Activated CD4-positive, CD25-positive, alpha-beta regulatory T cell treated with anti-CD3 and anti-CD28 coated beads, Interleukin-2, amount 50 U/mL, for 72 hours (primary cell): ENCODE data around the gene EXOSC10.
A peak's percentile ranks its signal among the peaks of the same experiment; 100 is the strongest.

Experiments
- DNase-seq: peaks from one replicate; pipeline ENCODE4 v3.0.0; 2021

Gene EXOSC10

GRCh38 chr1:11099310-11100148 is at the start of gene EXOSC10:
TSS of gene EXOSC10 (minus strand) at chr1:11099869. CDS start at chr1:11099831, 38 bp downstream.
- DNase-seq: peak; percentile 96

DNA sequence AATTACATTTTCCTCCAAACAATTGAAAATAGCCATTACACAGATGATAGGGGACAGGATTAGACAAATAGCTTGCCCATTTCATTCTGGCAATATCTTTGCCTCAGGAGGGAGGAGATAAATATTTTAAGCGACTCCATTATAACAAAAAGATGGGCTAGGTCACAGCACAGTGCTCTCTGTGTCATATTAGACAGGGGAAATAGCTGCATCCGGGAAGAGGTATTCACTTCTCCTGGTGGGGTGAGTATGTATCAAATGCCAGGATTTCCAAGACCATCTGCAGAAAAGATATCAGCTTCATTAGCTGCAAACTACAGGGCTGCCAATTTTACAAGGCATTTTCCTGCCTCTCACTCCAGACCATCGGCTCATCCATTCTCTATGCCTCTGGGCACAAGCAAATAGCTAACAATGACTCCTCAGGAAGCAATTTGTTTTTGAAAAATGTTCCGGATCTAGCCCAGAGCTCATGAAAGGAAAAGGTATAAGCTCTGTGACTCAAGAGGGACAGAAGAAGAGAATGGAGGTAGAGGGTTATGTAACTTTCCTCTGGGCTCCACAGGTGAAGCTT is 47.6 kb upstream of the EXOSC10 start:
- no peak for DNase-seq

DNA sequence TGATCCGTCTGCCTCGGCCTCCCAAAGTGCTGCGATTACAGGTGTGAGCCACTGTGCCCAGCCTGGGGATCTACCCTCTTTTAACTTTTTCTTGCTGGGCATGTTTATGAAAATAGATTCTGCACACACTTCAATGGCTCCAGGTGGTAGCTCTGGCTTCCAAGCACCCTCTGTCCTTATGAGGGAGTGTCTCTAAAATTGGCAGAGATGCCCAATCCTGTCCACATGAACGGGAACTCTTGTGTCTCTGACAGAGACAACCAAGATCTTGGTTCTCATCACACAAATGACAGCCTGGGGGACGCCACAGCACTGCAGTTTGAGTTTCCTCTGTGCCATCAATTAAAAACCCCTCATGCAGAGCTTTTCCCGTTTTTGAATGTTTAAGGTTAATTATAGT is 46.1 kb upstream of the EXOSC10 start:
- DNase-seq: no peak

DNA sequence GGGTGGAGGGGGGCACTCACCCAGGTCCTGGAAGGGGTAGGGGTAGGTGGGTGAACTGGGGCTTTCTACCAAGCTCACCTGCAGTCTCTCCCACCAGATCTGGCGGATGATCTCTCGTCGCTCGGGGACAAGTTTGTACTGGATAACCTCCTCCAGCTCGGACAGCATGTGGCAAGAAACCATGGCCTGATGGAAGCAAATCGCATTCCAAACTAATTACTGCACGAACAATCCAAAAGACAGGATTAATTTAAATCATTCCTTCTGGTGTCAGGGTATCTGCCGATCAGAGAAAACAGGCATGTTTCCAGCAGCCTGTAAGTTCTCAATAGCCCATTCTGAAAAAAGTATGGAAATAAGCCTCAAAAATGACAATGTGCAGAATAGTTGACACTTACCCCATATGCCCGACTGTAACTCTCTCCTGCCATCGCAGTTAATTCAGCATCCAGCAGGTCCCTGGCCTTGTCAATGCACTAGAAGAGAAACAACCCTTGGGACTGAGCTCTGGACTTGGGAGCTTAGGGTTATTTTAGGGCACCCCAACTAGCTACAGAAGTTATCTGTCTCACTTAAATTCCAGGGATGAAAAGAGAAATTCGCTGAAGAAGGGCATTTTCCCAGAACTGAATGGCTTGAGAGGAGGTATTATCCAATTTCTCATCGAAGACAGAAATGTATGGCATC is 45.0 kb upstream of the EXOSC10 start:
- no peak for DNase-seq

- DNase-seq: no peak
Observed at GRCh38 chr1:11143907-11144306, 44.2 kb upstream of the EXOSC10 start.

- DNase-seq: no peak
Observed at GRCh38 chr1:11143401-11143800, 43.7 kb upstream of the EXOSC10 start.

- no peak for DNase-seq
Observed at GRCh38 chr1:11142618-11143391, 43.1 kb upstream of the EXOSC10 start.

DNA sequence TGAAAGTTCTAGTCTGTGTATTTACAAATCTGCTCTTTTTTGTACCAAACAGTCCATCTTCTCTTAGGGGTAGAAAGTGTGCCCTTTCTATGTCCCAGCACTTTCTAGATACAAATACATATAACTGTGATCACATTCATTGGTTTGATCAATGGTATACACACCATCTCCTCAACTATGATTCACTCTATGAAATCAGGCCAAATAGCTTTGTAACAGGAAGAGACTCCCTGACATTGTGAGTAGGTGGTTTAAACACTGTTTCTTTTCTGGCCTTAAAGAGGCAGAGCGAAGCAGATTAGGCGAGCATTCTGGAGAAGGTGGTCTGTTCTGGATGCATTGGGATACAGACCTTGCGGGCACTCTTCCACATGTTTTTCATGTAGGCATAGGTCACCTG is 39.3 kb upstream of the EXOSC10 start:
- DNase-seq: no peak

- no peak for DNase-seq
Observed at GRCh38 chr1:11138029-11138428, 38.4 kb upstream of the EXOSC10 start.

- DNase-seq: no peak
Observed at GRCh38 chr1:11134898-11135266, 35.2 kb upstream of the EXOSC10 start.

- DNase-seq: no peak
Observed at GRCh38 chr1:11134251-11134897, 34.7 kb upstream of the EXOSC10 start.

DNA sequence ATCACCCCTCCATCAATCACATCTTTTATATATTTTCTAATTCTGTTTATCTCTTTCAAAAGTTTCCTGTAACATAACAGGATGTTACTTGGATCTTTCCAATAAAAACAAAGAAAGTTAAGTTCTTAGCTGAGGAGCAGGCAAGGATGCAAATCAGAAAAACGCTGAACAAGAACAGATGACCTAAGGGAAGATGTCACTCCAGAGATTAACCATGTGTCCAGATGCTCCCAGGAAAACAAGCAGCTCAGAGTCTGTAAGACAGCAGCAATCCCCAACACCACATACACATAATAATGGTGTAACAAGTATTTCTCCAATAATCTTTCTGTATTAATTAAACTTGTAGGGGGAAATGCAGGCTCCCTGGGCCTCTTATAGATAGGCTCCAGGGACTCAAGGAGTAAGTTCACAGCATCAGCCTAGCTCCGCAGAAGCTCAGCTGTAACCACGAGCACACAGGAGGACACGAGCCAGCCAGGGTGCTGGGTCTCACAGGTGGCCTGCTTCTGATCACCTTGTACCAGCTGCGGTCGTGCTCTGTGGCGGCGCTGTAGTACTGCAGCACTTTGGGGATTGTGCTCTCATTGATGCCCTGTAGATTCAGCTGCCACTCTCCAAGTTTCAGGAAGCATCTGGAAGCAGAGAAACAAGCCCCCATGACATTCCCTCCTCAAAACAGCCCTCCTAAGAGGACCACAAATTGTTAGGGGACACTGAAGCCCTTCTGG is 33.1 kb upstream of the EXOSC10 start:
- DNase-seq: no peak

- no peak for DNase-seq
Observed at GRCh38 chr1:11131816-11132215, 32.1 kb upstream of the EXOSC10 start.

GRCh38 chr1:11130406-11130805 is 30.7 kb upstream of the EXOSC10 start:
- DNase-seq: no peak

GRCh38 chr1:11129649-11130390 is 30.2 kb upstream of the EXOSC10 start:
- no peak for DNase-seq

GRCh38 chr1:11126569-11126968 is 26.9 kb upstream of the EXOSC10 start:
- no peak for DNase-seq

- DNase-seq: no peak
Observed at GRCh38 chr1:11125931-11126330, 26.3 kb upstream of the EXOSC10 start.

- no peak for DNase-seq
Observed at GRCh38 chr1:11124965-11125364, 25.3 kb upstream of the EXOSC10 start.

DNA sequence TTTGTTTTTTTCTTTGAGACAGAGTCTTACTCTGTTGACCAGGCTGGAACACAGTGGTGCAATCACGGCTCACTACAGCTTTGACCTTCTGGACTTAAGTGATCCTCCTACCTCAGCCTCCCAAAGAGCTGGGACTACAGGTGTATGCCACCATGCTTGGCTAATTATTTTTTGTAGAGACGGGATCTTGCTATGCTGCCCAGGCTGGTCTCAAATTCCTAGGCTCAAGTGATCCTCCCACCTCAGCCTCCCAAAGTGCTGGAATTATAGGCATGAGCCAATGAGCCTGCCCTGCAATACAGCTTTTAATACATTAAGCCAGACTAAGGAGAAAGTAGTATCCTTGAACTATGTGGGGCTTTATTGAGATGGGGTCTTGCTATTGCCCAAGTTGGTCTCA is 16.6 kb upstream of the EXOSC10 start:
- DNase-seq: no peak

DNA sequence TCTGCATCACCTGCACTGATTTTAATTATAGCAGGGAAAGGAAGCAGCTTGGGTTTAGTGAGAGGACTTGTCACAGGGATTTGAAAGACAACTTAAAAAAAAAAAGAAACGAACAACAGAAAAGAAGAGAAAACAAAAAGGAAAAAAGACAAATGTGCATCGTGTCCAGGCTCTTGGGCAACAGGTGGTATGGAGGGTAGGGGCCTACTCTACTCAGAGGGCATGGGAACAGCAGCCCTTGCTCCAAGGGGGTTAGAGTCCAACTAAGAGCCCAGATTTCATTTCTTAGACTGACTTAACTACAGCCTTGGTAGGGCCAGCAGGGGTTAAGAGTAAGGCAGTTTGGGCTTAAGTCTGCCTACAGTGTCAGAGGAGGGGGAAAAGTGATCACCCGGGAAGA is 15.3 kb upstream of the EXOSC10 start:
- no peak for DNase-seq

- no peak for DNase-seq
Observed at GRCh38 chr1:11109047-11109760, 9.5 kb upstream of the EXOSC10 start.
